ENCODE data around the gene NT5DC1. TPM values are rescaled to one million over a fixed set of nuclear protein-coding genes. Genes with fewer than 3 reads are reported as not detected.
"Not testable (repeated sequence)": the region's sequence is repeated elsewhere in the genome, so short reads cannot be mapped to it uniquely, and the experiment has no call there.

The NT5DC1 gene
- polyA plus RNA-seq, 1 experiment = 23.2 TPM

DNA sequence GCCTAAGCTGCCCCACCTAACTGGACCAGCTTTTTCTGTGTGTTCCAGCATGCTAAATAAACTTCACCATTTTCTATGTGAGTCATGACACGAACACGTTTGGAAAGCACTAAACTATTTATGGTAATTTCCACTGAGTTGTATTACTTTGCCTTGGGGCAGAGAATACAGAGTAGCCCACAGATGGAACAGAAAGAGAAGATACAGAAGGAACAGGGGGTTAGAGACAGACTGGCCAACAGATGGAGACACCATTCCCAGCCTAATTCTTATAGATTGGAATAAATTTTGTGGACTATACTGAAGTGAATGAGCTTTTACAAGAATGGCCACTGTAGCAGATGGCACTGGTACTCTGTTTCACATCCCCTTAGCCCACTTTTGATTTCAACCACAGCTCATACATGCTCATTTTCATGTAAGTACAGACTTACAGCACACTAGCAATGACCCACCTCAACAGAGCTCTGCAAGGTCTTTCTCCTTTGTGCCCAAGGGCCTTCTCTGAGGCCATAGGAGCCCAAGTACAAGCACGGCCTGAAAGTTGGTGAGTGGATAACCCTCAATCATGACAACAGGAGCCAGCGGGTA is 13.1 kb upstream of the NT5DC1 start:
- no peak overlapping the region for H3K4me3 ChIP-seq (ENCODE audit: low read depth, low read length)
- no peak for DNase-seq (ENCODE audit: low read depth, low spot score)
- ChIA-PET CTCF (interaction anchor here (1.0 to 4.0 kb wide), 6 partner anchors 9 to 75 kb away, joined by 4 to 43 read pairs (median 7); no protein-coding TSS in a partner anchor), POLR2A (interaction anchor here (1.0 kb wide), 1 partner anchor 75 kb away, joined by 3 read pairs; no protein-coding TSS in a partner anchor)
- TF ChIP-seq, protein P1, sequence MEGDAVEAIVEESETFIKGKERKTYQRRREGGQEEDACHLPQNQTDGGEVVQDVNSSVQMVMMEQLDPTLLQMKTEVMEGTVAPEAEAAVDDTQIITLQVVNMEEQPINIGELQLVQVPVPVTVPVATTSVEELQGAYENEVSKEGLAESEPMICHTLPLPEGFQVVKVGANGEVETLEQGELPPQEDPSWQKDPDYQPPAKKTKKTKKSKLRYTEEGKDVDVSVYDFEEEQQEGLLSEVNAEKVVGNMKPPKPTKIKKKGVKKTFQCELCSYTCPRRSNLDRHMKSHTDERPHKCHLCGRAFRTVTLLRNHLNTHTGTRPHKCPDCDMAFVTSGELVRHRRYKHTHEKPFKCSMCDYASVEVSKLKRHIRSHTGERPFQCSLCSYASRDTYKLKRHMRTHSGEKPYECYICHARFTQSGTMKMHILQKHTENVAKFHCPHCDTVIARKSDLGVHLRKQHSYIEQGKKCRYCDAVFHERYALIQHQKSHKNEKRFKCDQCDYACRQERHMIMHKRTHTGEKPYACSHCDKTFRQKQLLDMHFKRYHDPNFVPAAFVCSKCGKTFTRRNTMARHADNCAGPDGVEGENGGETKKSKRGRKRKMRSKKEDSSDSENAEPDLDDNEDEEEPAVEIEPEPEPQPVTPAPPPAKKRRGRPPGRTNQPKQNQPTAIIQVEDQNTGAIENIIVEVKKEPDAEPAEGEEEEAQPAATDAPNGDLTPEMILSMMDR (IDR thresholded peaks at IDR 0.05; ENCODE audit: low read depth, low read length) = peak; percentile 25
- no peaks in the 10 kb centered on the region for H3K9me3 ChIP-seq (ENCODE audit: control insufficient read depth, insufficient read depth, low read length)
- no peaks in the 10 kb centered on the region for H3K27me3 ChIP-seq (ENCODE audit: control insufficient read depth, insufficient read depth, low read length)
- peak overlapping the region; percentile 60 for H3K27ac ChIP-seq (ENCODE audit: low read depth, low read length)

DNA sequence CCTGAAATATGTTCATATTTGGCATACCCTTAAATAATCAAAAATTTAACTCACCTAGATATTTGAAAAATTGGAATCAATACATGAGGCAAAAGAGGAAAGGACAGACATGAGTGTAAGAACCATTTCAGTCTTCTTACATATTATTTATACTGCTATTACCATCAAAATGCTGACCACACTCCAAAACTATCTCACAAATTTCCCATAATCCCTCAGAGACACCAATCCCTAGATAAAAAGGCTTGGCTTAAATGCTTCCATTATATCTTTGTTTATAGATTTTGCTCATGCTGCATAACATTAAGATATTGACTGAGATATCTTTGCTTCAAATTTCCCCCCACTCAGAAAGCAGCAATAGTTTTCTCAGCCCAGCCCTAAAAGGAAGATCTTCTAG is 11.7 kb upstream of the NT5DC1 start:
- H3K4me3 ChIP-seq (ENCODE audit: low read depth, low read length) = no peak overlapping the region
- CTCF ChIA-PET = interaction anchor here (1.0 to 2.2 kb wide), 2 partner anchors 8 to 78 kb away, joined by 4 to 17 read pairs; no protein-coding TSS in a partner anchor

DNA sequence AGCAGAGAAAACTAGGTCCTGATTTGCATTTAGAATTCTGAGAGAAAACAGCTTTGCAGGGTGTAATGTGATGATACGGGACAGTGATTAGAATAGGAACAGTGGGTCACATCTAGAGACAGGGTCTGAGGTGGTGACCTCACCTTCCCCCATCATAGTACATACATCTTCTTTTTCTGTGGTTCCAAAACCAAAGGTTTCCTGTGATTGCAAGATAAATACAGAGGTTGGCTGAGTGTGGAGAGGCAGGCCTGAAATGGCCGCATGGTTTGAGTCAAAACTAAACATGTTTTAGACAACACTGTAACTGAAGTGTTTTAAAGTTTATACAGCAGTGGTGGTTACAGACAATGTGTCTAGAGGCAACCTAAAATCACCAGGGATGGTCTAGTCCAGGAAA is 10.4 kb upstream of the NT5DC1 start:
- no peak overlapping the region for H3K4me3 ChIP-seq (ENCODE audit: low read depth, low read length)
- no peaks in the 10 kb centered on the region for H3K9me3 ChIP-seq (ENCODE audit: control insufficient read depth, insufficient read depth, low read length)
- ChIA-PET CTCF (interaction anchor here (1.0 kb wide), 1 partner anchor 79 kb away, joined by 4 read pairs; no protein-coding TSS in a partner anchor), POLR2A (no interaction called here)
- TF ChIP-seq, protein P1 (IDR thresholded peaks at IDR 0.05; ENCODE audit: low read depth, low read length) = no peak
- H3K27ac ChIP-seq (ENCODE audit: low read depth, low read length) = no peak overlapping the region
- no peaks in the 10 kb centered on the region for H3K27me3 ChIP-seq (ENCODE audit: control insufficient read depth, insufficient read depth, low read length)
- no peak for DNase-seq (ENCODE audit: low read depth, low spot score)

More for the DNA sequence above, 11.7 kb upstream of the NT5DC1 start:
- Histone ChIP-seq H3K27ac (ENCODE audit: low read depth, low read length) (no peak overlapping the region), H3K27me3 (ENCODE audit: control insufficient read depth, insufficient read depth, low read length) (no peaks in the 10 kb centered on the region), H3K9me3 (ENCODE audit: control insufficient read depth, insufficient read depth, low read length) (no peaks in the 10 kb centered on the region)
- TF ChIP-seq, protein P1 (IDR thresholded peaks at IDR 0.05; ENCODE audit: low read depth, low read length) = no peak
- POLR2A ChIA-PET = no interaction called here
- DNase-seq (ENCODE audit: low read depth, low spot score) = no peak

DNA sequence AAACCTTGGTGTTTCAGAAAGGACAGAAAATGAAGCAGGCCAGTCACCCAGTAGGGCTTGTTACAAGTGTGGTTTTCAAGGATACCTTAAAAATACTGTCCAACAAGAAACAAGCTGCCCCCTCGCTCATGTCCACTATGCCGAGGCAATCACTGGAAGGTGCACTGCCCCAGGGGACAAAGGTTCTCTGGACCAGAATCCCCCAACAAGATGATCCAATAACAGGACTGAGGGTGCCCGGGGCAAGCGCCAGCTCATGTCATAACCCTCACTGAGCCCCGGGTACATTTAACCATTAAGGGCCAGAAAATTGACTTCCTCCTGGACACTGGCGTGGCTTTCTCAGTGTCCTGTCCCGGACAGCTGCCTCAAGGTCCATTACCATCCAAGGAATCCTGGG is 6.6 kb upstream of the NT5DC1 start:
- H3K4me3 ChIP-seq (ENCODE audit: low read depth, low read length) = no peak overlapping the region
- TF ChIP-seq, protein P1 (IDR thresholded peaks at IDR 0.05; ENCODE audit: low read depth, low read length) = no peak
- no peak overlapping the region for H3K27ac ChIP-seq (ENCODE audit: low read depth, low read length)
- POLR2A ChIA-PET = no interaction called here
- no peaks in the 10 kb centered on the region for H3K27me3 ChIP-seq (ENCODE audit: control insufficient read depth, insufficient read depth, low read length)
- no peak for DNase-seq (ENCODE audit: low read depth, low spot score)
- peaks cover 7% of the 10 kb centered on the region; the same call in 1 of the 2 replicates for H3K9me3 ChIP-seq (ENCODE audit: control insufficient read depth, insufficient read depth, low read length)
- CTCF ChIA-PET = interaction anchor here (0.9 kb wide), 1 partner anchor 83 kb away, joined by 4 read pairs; no protein-coding TSS in a partner anchor

DNA sequence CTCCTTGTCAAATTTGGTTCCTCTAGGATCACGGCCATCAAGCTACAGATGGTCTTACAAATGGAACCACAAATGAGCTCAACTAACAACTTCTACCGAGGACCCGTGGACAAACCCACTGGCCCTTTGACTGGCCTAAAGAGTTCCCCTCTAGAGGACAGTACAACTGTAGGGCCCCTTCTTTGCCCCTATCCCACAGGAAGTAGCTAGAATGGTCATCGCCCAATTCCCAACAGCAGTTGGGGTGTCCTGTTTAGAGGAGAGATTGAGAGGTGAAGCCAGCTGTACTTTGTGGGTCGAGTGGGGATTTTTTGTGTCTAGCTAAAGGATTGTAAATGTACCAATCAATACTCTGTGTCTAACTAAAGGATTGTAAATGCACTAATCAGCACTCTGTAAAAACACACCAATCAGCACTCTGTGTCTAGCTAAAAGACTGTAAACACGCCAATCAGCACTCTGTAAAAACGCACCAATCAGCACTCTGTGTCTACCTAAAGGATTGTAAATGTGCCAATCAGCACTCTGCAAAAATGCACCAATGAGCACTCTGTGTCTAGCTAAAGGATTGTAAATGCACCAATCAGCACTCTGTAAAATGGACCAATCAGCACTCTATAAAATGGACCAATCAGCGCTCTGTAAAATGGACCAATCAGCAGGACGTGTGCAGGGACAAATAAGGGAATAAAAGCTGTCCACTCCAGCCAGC is 4.4 kb upstream of the NT5DC1 start:
- POLR2A ChIA-PET = interaction anchor here (1.2 kb wide), 1 partner anchor 88 kb away, joined by 3 read pairs; no protein-coding TSS in a partner anchor
- H3K27ac ChIP-seq (ENCODE audit: low read depth, low read length) = not testable (repeated sequence)

More for the DNA sequence above, 4.4 kb upstream of the NT5DC1 start:
- CTCF ChIA-PET = interaction anchor here (0.6 to 5.0 kb wide), 13 partner anchors 8 to 519 kb away, joined by 3 to 160 read pairs (median 6); partner anchors contain the start of gene FRK
- not testable (repeated sequence) for H3K27me3 ChIP-seq (ENCODE audit: control insufficient read depth, insufficient read depth, low read length); H3K9me3 ChIP-seq (ENCODE audit: control insufficient read depth, insufficient read depth, low read length); DNase-seq (ENCODE audit: low read depth, low spot score); H3K4me3 ChIP-seq (ENCODE audit: low read depth, low read length)
